Astrocyte of the spinal cord (primary cell): ENCODE data around the gene PGRMC1.

Experiments
- DNase-seq: peaks from one replicate; pipeline ENCODE4 v3.0.0; 2011; ENCODE audit warnings: low read depth, low spot score
- H3K4me3 ChIP-seq: 2 replicates; pipeline ENCODE4 v1.5.1; 2011; ENCODE audit warnings: low read depth, mild to moderate bottlenecking, low read length, moderate library complexity
- in situ Hi-C: cut with HindIII; loops from 2 replicates; pipeline ENCODE4 v1.10.0; 2017; ENCODE audit warnings: low sequenced_read_pairs
- TF ChIP-seq, protein P1 (sequence below): IDR thresholded peaks from 2 replicates; pipeline ENCODE4 v1.5.1; 2012; ENCODE audit warnings: low read depth, mild to moderate bottlenecking, low read length, inconsistent platforms

The PGRMC1 gene

DNA sequence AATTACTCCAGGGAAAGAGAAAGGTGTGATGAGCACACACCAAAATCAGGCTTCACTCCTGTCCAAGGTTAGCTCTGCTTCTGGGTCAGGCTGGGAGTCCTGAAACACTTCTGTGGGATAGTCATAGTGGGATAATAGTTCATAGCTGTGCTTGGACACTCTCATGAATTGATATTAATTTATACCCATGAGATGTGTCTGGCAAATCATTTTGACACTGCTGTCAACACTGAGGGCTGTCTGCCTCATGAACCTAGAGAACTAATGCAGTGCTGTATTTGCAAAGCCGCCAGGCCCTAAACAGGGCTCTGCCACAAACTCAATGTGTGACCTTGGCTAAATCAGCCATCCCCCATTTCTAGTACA, 24.5 kb upstream of the PGRMC1 start:
- in situ Hi-C loops: no loop called here
- DNase-seq: no peak
- H3K4me3 ChIP-seq: no peak overlapping the region
- TF ChIP-seq, protein P1, sequence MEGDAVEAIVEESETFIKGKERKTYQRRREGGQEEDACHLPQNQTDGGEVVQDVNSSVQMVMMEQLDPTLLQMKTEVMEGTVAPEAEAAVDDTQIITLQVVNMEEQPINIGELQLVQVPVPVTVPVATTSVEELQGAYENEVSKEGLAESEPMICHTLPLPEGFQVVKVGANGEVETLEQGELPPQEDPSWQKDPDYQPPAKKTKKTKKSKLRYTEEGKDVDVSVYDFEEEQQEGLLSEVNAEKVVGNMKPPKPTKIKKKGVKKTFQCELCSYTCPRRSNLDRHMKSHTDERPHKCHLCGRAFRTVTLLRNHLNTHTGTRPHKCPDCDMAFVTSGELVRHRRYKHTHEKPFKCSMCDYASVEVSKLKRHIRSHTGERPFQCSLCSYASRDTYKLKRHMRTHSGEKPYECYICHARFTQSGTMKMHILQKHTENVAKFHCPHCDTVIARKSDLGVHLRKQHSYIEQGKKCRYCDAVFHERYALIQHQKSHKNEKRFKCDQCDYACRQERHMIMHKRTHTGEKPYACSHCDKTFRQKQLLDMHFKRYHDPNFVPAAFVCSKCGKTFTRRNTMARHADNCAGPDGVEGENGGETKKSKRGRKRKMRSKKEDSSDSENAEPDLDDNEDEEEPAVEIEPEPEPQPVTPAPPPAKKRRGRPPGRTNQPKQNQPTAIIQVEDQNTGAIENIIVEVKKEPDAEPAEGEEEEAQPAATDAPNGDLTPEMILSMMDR: no peak

DNA sequence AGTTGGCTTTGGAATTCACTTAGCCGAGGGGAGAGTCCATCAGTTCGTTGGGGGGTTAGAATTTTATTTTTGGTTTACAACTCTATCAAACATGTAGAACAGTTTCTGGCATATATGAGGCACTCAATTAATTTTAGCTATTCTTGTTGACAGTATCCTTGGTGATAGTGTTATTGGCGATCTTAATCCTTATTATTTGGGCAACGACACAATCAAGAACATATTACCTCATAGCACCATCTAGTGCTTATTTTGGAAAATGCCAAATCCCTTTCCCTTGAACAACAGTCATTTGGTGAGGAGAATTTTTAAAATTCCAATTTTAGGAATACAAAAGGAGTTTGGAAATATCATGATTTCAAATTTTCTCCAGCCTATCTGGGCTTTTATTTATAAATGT, 17.9 kb upstream of the PGRMC1 start:
- H3K4me3 ChIP-seq: no peak overlapping the region
- DNase-seq: no peak
- TF ChIP-seq, protein P1: peak; percentile 46
- in situ Hi-C loops: no loop called here

DNA sequence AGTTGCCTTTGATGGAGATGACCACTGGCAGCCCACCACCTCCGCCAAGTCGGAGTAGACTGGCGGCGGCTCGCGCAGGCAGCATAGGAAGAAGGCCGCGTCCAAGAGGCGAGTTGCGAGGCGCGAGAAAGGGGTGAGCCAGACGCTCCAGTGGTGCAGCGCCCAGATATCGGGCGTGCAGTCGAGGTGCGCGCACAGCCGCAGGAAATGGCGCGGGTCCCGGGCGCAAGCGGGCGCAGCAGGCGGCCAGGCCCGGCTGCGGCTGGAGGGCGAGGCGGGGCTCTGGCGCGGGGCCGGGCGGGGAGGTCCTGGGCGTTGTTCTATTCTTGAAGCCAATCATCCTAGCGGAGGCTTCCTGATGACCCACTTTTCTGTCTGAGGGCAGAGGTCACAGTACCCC, 13.2 kb upstream of the PGRMC1 start:
- DNase-seq: no peak
- TF ChIP-seq, protein P1: no peak
- in situ Hi-C loops: no loop called here
- H3K4me3 ChIP-seq: no peak overlapping the region

DNA sequence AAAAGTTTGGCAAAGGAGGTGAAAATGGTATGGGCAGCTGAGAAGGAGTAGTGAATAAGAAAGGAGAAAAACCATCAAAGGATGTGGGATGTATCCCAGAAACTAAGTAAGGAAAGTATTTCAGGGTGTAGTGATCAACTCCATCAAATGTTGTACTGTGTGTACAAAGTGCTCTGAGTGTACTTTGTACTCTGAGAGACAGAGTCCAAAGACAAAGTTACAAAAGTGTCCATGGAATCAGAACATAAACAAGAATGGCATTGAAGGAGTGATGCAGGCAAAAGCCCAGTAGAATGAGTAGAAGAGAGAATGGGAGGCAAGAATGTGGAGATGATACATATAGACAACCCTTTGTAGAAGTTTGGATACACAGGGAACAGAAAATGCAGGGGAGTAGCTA, 12.3 kb upstream of the PGRMC1 start:
- TF ChIP-seq, protein P1: no peak
- no peak overlapping the region for H3K4me3 ChIP-seq
- in situ Hi-C loops: no loop called here
- no peak for DNase-seq

DNA sequence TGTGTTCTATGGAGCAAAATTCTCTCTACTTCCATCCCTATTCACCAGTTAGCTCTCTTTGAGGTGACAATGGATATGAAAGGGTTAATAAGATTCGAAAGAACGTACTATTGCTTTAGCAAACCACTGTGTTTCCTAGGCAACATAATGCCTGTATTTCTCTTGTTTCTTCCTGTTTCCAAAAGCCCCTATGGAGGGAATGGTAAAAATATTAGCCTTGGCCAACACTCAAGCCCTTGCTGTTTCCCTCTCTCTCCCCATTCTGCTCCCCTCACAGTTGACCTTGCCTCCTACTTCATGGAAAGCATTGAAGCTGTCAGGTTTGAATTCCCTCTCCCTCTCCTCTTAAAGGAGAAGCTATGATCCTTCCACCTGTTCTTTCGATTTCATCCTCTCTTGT, 9.6 kb upstream of the PGRMC1 start:
- in situ Hi-C loops: no loop called here
- H3K4me3 ChIP-seq: no peak overlapping the region
- peak; percentile 50 for DNase-seq
- TF ChIP-seq, protein P1: no peak

DNA sequence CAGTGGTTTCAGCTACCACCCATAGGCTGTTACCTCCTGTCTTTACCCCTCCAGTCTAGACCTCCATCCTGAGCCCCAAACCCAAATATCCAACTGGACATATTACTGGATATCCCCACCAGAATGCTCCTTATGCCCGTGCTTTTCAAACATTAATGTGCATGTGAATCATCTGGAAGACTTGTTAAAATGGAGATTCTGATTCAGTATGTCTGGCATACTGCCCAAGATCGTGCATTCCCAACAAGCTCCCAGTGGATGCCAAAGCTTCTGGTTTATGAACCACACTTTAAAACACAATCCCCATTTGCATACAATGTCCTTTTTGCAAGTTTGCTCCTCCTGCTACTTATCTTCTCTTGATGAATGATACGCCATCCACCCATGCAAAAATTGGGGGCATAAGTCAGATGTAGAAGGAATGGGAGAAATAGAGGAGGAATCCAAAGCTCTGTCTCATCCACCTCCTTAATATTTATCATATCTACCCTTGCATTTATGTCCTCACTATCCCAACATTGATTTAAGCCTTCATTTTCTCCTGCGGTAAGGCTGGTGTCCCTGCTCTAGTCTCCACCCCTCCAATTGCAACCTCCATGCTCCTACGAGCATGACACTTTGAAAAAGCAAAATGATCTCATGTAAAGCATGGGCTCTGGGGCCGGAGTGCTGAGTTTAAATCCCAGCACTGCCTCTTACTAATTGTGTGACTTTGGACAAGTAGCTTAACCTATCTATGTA, 7.4 kb upstream of the PGRMC1 start:
- TF ChIP-seq, protein P1: no peak
- peak; percentile 82 for DNase-seq
- no peak overlapping the region for H3K4me3 ChIP-seq
- in situ Hi-C loops: no loop called here
